Panc1 (cell line): ENCODE data around the gene TRIM62.

Source experiments
- POLR2AphosphoS5 ChIP-seq: IDR thresholded peaks from 2 replicates; pipeline ENCODE4 v1.6.1; 2012; ENCODE audit warnings: mild to moderate bottlenecking, low read depth, low read length, moderate library complexity
- TF ChIP-seq, protein P1 (sequence below), 2 experiments: IDR thresholded peaks; 2 replicates each; pipeline ENCODE4 v1.6.1; 2011 to 2012; ENCODE audit warnings: low read depth in 2 of 2, control low read depth in 1 of 2, low read length in 1 of 2, mild to moderate bottlenecking in 1 of 2, moderate library complexity in 1 of 2; ENCODE audit not compliant: insufficient read depth in 1 of 2
- TF ChIP-seq, protein P2 (sequence below): fragments of 450-650 bp; IDR thresholded peaks from 2 replicates; pipeline ENCODE4 v1.5.1; 2017; ENCODE audit warnings: mild to moderate bottlenecking

DNA sequence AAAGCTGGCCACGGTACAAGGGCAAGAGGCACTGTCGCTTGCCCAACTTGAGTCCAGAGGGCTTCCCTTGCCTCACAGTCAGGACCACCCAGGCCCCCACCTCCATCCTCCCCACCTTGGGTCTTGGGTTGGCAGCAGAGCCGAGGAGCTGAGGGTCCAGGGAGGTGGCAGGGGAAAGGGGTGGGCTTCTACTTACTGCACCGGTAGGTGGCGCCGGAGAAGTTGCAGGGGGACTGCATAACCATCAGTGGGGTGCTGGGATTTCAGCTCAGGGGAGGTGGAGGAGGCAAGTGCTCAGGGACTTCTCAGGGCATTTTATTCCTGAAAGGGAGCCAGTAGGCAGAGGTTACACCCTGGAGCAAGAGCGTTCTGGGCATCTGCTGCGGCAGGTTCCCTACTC lies 44.0 kb downstream of the TRIM62 start:
- TF ChIP-seq, protein P1, sequence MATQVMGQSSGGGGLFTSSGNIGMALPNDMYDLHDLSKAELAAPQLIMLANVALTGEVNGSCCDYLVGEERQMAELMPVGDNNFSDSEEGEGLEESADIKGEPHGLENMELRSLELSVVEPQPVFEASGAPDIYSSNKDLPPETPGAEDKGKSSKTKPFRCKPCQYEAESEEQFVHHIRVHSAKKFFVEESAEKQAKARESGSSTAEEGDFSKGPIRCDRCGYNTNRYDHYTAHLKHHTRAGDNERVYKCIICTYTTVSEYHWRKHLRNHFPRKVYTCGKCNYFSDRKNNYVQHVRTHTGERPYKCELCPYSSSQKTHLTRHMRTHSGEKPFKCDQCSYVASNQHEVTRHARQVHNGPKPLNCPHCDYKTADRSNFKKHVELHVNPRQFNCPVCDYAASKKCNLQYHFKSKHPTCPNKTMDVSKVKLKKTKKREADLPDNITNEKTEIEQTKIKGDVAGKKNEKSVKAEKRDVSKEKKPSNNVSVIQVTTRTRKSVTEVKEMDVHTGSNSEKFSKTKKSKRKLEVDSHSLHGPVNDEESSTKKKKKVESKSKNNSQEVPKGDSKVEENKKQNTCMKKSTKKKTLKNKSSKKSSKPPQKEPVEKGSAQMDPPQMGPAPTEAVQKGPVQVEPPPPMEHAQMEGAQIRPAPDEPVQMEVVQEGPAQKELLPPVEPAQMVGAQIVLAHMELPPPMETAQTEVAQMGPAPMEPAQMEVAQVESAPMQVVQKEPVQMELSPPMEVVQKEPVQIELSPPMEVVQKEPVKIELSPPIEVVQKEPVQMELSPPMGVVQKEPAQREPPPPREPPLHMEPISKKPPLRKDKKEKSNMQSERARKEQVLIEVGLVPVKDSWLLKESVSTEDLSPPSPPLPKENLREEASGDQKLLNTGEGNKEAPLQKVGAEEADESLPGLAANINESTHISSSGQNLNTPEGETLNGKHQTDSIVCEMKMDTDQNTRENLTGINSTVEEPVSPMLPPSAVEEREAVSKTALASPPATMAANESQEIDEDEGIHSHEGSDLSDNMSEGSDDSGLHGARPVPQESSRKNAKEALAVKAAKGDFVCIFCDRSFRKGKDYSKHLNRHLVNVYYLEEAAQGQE (IDR thresholded peaks at IDR 0.05; ENCODE audit: insufficient read depth in 1 of 2, low read depth in 2 of 2, low read length in 1 of 2): no peak
- no peak for TF ChIP-seq POLR2AphosphoS5
- TF ChIP-seq, protein P2, sequence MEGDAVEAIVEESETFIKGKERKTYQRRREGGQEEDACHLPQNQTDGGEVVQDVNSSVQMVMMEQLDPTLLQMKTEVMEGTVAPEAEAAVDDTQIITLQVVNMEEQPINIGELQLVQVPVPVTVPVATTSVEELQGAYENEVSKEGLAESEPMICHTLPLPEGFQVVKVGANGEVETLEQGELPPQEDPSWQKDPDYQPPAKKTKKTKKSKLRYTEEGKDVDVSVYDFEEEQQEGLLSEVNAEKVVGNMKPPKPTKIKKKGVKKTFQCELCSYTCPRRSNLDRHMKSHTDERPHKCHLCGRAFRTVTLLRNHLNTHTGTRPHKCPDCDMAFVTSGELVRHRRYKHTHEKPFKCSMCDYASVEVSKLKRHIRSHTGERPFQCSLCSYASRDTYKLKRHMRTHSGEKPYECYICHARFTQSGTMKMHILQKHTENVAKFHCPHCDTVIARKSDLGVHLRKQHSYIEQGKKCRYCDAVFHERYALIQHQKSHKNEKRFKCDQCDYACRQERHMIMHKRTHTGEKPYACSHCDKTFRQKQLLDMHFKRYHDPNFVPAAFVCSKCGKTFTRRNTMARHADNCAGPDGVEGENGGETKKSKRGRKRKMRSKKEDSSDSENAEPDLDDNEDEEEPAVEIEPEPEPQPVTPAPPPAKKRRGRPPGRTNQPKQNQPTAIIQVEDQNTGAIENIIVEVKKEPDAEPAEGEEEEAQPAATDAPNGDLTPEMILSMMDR: peak; percentile 78
